ENCODE measurements around the gene CLEC17A. TPM values are rescaled to one million over a fixed set of nuclear protein-coding genes. Genes with fewer than 3 reads are reported as not detected.

Gene CLEC17A
- total and polyA plus RNA-seq, 2 donors (not counting 1 experiment from before 2014, with no cell fraction given): 121 to 163 TPM

DNA sequence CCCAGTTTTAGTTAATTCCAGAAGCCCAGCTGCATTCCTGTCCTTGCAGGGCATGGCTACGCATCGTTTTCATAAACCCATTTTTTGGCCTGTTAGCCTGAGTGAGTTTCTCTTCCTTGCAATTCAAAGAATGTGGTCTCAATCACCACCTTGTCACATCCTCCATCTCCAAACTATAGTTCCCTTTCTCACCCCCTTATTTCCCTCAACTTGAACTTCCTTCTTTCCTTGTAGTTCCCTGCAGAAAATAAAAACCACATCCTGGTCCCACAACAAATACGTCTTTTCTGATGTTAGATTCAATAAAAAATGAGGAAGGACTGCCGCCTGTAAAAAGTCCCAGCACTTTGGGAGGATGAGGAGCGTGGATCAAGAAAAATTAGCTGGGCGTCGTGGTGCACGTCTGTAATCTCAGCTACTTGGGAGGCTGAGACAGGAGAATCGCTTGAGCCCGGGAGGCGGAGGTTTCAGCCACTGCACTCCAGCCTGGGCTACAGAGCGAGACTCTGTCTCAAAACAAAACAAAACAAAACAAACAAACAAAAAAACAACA, 78.6 kb downstream of the CLEC17A start:
- ATAC-seq (ENCODE audit: low read depth) (no peak), DNase-seq (no peak)
- Histone ChIP-seq H3K9ac (ENCODE audit: low read length) (no peak overlapping the region), H3K27ac (ENCODE audit: low read length in 2 of 2) (no peak overlapping the region), H2AFZ (ENCODE audit: insufficient read depth, low read depth, low read length, poor library complexity, severe bottlenecking) (no peak overlapping the region), H3K4me2 (replicated peaks; ENCODE audit: low read depth, low read length, poor library complexity, severe bottlenecking) (peak overlapping the region; percentile 16), H3K4me3 (ENCODE audit: control extremely low read depth in 1 of 5, extremely low read depth in 1 of 5, insufficient read depth in 1 of 5, low read depth in 2 of 5, low read length in 4 of 5) (no peak overlapping the region), H3K36me3 (replicated peaks in 1 of 2; ENCODE audit: control extremely low read depth in 1 of 2, control insufficient read depth in 1 of 2, extremely low read depth in 1 of 2, insufficient read depth in 2 of 2, low read length in 1 of 2) (no peaks in the 10 kb centered on the region), H3K27me3 (replicated peaks in 1 of 4; ENCODE audit: control extremely low read depth in 1 of 4, control insufficient read depth in 3 of 4, insufficient read depth in 4 of 4, low read length in 3 of 4) (no peaks in the 10 kb centered on the region), H3K9me3 (ENCODE audit: control extremely low read depth in 1 of 3, control insufficient read depth in 2 of 3, insufficient read depth in 1 of 3, low read length in 2 of 3) (no peaks in the 10 kb centered on the region), H3K4me1 (ENCODE audit: control insufficient read depth in 2 of 2, insufficient read depth in 2 of 2, low read length in 2 of 2) (peaks cover 8% of the 10 kb centered on the region in 2 donors), H4K20me1 (ENCODE audit: control insufficient read depth, insufficient read depth, low read length, poor library complexity, severe bottlenecking) (no peaks in the 10 kb centered on the region), H3K79me2 (ENCODE audit: control insufficient read depth, insufficient read depth, low read length) (no peaks in the 10 kb centered on the region)
- no peak overlapping the region for H3K4me3 Mint-ChIP-seq
- H3K27ac Mint-ChIP-seq: no peak overlapping the region
- H3K9me3 Mint-ChIP-seq (ENCODE audit: insufficient read depth): no peaks in the 10 kb centered on the region
- CTCF ChIA-PET: interaction anchor here (0.7 kb wide), 1 partner anchor 14 kb away, joined by 4 read pairs; no protein-coding TSS in a partner anchor
- POLR2A ChIA-PET: no interaction called here
- intact Hi-C loops (cut with micrococcal nuclease): no loop called here
- 16% methylated on average over 7 of the region's 12 CpGs for WGBS (ENCODE audit: insufficient coverage)
- TF ChIP-seq, protein P1, sequence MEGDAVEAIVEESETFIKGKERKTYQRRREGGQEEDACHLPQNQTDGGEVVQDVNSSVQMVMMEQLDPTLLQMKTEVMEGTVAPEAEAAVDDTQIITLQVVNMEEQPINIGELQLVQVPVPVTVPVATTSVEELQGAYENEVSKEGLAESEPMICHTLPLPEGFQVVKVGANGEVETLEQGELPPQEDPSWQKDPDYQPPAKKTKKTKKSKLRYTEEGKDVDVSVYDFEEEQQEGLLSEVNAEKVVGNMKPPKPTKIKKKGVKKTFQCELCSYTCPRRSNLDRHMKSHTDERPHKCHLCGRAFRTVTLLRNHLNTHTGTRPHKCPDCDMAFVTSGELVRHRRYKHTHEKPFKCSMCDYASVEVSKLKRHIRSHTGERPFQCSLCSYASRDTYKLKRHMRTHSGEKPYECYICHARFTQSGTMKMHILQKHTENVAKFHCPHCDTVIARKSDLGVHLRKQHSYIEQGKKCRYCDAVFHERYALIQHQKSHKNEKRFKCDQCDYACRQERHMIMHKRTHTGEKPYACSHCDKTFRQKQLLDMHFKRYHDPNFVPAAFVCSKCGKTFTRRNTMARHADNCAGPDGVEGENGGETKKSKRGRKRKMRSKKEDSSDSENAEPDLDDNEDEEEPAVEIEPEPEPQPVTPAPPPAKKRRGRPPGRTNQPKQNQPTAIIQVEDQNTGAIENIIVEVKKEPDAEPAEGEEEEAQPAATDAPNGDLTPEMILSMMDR (IDR thresholded peaks at IDR 0.05): no peak
- TF ChIP-seq EZH2 (IDR thresholded peaks at IDR 0.05; ENCODE audit: borderline replicate concordance, insufficient read depth, low read depth, low read length, poor library complexity, severe bottlenecking): no peak
- H3K27me3 Mint-ChIP-seq: no peaks in the 10 kb centered on the region
- H3K4me1 Mint-ChIP-seq: peaks cover 13% of the 10 kb centered on the region

Small RNA genes within 50 kb of the gene (small RNA-seq; reads per million reads assigned to genes)
- gene AC022149.2 (ENCODE audit: insufficient read length, low read depth, low replicate concordance) (not detected), gene RN7SL842P (ENCODE audit: insufficient read length, low read depth, low replicate concordance) (not detected)

Other genes with a start within 250 kb of the CLEC17A start
- gene ADGRE5, start 201.6 kb upstream of the CLEC17A start, total RNA-seq: 187 and 188 TPM in 2 replicates
- gene ADGRE5, start 201.6 kb upstream of the CLEC17A start, polyA plus RNA-seq: 116 and 194 TPM in 2 replicates
- 168 and 178 TPM in 2 replicates for gene DDX39A, start 163.7 kb upstream of the CLEC17A start, total RNA-seq
- 393 and 669 TPM in 2 replicates for gene DDX39A, start 163.7 kb upstream of the CLEC17A start, polyA plus RNA-seq
- 170 and 171 TPM in 2 replicates for gene PKN1, start 149.8 kb upstream of the CLEC17A start, total RNA-seq
- 114 and 127 TPM in 2 replicates for gene PKN1, start 149.8 kb upstream of the CLEC17A start, polyA plus RNA-seq
- gene PTGER1, start 107.7 kb upstream of the CLEC17A start, total RNA-seq: 0.27 TPM in 1 of 2 replicates, not detected in the other
- not detected in 2 replicates for gene PTGER1, start 107.7 kb upstream of the CLEC17A start, polyA plus RNA-seq
- 10.7 and 12.0 TPM in 2 replicates for gene GIPC1, start 87.0 kb upstream of the CLEC17A start, total RNA-seq
- 8.6 and 11.3 TPM in 2 replicates for gene GIPC1, start 87.0 kb upstream of the CLEC17A start, polyA plus RNA-seq
- gene DNAJB1, start 64.7 kb upstream of the CLEC17A start, total RNA-seq: 72.8 and 82.1 TPM in 2 replicates
- 136 and 194 TPM in 2 replicates for gene DNAJB1, start 64.7 kb upstream of the CLEC17A start, polyA plus RNA-seq
- 68.9 and 72.4 TPM in 2 replicates for gene TECR, start 53.5 kb upstream of the CLEC17A start, total RNA-seq
- gene TECR, start 53.5 kb upstream of the CLEC17A start, polyA plus RNA-seq: 97.0 and 129 TPM in 2 replicates
- gene NDUFB7, start 11.0 kb upstream of the CLEC17A start, total RNA-seq: 71.5 and 72.4 TPM in 2 replicates
- gene NDUFB7, start 11.0 kb upstream of the CLEC17A start, polyA plus RNA-seq: 86.3 and 168 TPM in 2 replicates
- 0.17 TPM in 1 of 2 replicates, not detected in the other for gene ADGRE3, start 91.8 kb downstream of the CLEC17A start, total RNA-seq
- gene ADGRE3, start 91.8 kb downstream of the CLEC17A start, polyA plus RNA-seq: 0.46 TPM in 1 of 2 replicates, not detected in the other
- 36.9 and 39.4 TPM in 2 replicates for gene ZNF333, start 107.0 kb downstream of the CLEC17A start, total RNA-seq
- 23.2 and 36.4 TPM in 2 replicates for gene ZNF333, start 107.0 kb downstream of the CLEC17A start, polyA plus RNA-seq
- 0.89 and 1.7 TPM in 2 replicates for gene ADGRE2, start 195.5 kb downstream of the CLEC17A start, total RNA-seq
- 0.52 and 1.1 TPM in 2 replicates for gene ADGRE2, start 195.5 kb downstream of the CLEC17A start, polyA plus RNA-seq

Measured in B cell (primary cell).